ENCODE data around the gene ZFP42.

DNA sequence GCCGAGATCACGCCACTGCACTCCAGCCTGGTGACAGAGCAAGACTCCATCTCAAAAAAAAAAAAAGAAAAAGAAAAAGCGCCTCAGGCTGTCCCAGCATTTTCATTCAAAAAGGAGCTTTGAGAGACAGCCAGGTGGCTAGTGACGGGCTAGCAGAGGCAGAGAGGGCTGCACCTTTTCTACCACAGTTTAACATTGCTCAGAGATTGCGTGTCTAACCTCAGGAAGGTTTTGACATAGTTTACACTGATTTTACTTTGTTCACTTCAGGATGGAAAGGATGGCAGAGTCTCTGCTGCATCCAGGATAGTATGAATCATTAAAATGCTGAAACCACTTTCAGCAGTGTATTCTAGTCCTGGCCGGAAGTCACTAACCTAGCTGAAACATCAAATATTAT, 28.1 kb downstream of the ZFP42 start:
- no peak for TF ChIP-seq EZH2phosphoT487 (IDR thresholded peaks at IDR 0.05; ENCODE audit: low read length)
- TF ChIP-seq, protein P1, sequence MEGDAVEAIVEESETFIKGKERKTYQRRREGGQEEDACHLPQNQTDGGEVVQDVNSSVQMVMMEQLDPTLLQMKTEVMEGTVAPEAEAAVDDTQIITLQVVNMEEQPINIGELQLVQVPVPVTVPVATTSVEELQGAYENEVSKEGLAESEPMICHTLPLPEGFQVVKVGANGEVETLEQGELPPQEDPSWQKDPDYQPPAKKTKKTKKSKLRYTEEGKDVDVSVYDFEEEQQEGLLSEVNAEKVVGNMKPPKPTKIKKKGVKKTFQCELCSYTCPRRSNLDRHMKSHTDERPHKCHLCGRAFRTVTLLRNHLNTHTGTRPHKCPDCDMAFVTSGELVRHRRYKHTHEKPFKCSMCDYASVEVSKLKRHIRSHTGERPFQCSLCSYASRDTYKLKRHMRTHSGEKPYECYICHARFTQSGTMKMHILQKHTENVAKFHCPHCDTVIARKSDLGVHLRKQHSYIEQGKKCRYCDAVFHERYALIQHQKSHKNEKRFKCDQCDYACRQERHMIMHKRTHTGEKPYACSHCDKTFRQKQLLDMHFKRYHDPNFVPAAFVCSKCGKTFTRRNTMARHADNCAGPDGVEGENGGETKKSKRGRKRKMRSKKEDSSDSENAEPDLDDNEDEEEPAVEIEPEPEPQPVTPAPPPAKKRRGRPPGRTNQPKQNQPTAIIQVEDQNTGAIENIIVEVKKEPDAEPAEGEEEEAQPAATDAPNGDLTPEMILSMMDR (IDR thresholded peaks at IDR 0.05; ENCODE audit: low read length) = no peak
